Hematopoietic multipotent progenitor cell treated with erythropoietin and hydrocortisone succinate and interleukin-3 and kit ligand, for 8 days (in vitro differentiated cells): Measurements from ENCODE around the gene LNX1.

ENCODE experiments used
- DNase-seq: peaks from one replicate; pipeline ENCODE4 v3.0.0-alpha.2; 2015

LNX1 gene

DNA sequence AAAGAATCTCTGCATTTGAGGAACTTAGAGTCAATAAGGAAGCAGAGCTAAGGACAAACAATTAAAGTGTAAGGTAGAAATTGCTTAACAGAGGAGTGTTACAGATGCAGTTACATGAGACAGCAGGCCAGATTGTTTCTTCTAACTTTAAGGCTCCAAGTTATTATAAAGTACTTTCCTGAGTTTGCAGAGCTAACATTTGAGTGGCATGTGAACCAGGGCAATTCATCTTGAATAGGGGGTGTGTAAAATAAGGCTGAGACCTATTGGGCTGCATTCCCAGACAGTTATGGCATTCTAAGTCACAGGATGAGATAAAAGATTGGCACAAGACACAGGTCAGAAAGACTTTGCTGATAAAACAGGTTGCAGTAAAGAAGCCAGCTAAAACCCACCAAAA is 7.6 kb upstream of the LNX1 start:
- DNase-seq = no peak

DNA sequence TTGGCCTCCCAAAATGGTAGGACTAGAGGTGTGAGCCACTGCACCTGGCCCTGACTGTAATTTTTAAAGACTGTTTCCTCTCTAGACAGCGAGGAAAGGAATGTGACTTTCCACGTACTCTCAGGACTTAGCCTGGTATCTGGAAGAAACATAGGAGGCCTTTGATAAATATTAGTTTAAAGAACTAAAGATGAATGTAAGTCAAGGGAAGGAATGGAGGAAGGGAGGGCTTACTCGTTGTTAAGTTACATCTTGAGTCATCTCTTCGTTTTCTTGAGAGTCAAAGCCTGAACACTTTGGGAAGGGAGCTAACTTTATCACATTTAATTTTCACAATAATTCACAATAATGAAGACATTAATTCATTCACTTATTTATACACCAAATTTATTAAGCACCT is 7.2 kb upstream of the LNX1 start:
- no peak for DNase-seq

DNA sequence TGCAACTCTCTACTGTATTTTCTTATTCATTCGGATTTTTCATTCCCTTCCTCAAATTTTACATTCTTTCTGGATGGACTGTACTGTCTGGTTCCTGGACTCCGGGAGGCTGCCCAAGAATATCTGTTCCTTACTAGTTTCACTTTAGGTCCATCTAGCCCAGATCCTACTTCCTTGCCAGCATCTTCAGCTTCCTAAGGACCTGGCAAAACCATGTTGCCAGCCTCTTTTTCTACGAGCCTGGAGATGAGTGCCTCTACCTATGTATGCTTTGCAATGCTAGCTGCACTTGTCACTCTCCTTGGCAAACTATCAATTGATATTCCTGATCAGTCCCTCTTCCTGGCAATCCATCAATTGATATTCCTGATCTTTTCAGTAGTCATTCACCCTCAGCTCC is 5.6 kb upstream of the LNX1 start:
- DNase-seq = no peak

DNA sequence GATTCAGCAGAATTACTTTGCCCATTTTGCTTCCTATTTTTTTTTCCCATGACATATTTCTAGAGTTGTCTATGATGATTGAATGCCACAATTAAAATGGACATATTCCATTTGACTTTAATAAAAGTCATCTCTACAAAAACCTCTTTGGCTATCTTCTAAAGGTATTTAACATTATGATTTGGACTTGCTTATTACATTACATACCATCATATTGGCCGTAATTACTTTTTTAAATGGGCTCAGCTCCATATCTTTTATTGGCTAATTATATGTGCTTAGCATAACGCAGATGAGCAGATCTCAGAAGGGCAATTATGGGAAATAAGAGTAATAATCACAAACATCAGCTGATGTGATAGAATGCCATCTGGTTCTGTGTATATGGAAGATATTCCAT is 4.5 kb upstream of the LNX1 start:
- no peak for DNase-seq

DNA sequence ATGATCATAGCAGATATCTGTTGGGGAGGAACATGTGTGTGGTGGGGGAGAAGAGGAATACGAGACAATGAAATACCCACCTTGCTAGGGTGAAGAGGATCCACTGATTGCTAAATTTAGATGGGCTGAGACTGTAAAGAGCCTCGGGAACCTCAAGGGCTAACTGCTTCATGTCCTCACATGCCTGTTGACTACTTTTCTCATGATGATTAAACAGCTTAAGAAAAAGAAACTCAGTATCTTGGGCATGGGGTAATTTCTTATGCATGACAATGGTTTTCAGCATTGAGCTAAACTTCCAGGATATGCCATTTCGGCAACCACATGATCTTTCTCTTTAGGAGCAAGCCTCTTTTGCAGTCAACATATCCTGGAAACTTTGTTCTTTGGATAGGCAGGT is 3.9 kb upstream of the LNX1 start:
- no peak for DNase-seq

DNA sequence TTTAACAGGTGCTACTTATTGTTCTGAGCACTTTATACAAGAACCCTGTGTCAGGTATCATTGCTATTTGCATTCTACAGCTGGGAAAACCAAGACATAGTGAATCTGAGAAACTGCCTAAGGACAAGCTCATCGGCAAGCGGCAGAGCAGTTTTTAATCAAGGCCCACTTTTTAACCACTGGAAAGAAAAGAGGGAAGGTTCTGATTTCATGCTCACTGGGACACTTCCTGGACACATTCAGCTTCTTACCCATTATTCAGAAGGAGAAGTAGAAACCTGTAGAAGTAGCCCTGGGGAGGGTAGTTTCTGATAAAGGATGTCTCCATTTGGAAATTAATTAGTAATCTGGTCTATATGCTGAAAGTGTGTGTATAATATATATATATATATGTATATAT is 2.5 kb upstream of the LNX1 start:
- DNase-seq = no peak

DNA sequence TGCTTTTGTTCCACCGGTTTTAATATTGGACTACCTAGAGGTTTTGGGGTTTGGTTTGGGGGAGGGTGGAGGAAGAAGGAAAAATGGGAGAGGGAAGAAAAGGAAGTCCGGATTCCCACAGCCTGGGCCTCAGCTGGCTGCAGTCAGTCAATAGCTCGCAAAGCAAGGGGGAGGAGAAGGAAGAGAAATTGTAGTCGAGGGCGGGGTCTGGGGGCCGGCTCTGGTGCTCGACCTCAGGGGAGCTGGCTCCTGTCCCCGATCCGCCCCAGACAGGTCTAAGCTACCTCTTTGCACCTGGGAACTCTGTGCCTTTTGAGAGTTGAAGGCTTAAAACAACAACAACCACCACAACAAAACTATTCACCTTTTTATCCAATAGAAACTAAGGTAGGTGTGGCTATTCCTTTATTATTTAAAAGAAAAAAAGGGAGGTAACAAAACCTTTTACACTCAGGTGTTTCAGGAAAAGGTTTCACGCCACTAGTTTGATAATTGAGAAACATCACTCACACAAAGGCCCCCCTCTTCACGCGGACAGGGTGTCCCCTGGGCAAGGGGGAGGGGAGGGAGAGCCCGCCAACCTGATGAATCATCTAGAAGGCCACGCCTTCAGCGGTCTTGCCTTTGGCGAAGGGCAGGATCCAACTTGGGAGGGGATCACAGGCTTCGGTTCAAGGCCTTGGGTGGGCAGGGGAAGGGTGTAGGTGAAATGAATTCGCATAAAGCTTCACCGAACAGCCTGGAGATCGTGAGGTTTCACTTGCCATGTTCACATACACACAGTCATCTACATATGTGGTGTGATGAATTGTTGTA is 1.6 kb upstream of the LNX1 start:
- peak; percentile 9 for DNase-seq

DNA sequence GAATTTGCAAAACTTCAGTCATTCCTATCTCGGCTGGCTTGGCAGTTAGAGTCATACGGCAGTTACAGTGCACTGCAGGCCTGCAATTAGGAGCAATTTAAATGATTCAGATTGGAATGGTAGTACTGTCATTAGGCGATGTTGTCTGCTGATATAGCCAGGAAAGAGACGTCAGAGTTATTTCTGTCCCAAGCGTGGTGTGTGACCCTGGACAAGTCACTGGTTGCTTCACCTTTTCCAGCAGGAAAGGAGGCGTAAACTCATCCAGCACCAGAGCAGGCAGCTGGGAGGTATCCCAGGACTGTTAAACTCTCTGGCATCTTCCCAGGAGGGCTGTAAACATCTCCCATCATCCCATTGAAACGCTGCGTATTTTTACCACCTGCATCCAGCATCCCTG is 836 bp upstream of the LNX1 start:
- DNase-seq = no peak

DNA sequence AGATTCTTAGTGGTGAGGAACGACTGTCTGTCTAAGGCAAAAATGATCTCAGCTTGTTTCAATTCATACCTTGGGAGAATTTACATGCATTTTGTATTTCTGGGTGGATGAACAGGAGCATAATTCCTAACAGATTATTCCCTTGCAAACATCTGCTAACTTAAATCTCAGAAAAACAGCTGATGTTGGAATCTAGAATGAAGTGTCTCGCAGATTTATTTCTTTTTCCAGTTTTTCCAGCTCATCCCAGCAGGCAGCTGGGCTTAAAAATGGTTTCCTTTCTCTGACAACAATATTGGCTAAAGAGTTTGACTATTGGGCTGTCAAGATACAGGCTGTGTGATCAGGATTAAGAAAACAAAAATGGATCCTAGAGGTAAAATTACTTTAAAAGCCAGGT is 1.1 kb downstream of the LNX1 start:
- no peak for DNase-seq

DNA sequence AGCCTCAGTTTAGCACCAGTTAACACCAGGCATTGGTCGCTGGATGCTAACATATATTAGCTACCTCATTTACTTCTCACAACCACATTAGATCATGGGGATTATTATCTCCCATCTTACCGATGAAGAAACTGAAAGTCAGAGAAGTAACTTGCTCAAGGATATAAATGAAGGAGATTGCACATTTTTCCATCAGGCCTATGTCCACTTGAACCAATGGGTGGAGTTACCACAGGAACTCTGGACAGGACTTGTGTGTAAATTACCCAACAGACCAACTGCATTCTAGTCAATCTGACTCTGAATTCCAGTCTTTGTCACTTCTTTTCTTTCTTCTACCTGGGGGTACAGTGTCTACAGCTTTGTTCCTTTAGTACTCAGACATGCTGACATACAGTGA is 1.8 kb downstream of the LNX1 start:
- no peak for DNase-seq

DNA sequence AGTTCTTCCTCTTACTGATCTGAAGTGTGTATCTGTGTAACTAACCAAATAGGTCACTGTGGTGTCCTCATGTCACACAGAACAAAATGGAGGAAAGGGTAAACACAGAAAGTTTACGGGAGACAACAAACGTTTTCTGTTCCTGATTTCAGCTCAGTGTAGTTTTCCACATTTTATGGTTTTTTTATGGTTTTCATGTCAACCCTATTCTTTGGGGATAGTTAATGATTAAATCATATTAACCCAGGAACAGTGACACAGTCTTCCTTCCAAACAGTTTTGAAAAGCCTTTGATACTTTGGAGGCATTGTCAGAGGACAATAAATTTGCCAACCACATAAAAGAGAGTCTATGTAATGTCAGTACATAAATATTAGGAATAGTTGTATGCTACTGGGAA is 4.2 kb downstream of the LNX1 start:
- no peak for DNase-seq

DNA sequence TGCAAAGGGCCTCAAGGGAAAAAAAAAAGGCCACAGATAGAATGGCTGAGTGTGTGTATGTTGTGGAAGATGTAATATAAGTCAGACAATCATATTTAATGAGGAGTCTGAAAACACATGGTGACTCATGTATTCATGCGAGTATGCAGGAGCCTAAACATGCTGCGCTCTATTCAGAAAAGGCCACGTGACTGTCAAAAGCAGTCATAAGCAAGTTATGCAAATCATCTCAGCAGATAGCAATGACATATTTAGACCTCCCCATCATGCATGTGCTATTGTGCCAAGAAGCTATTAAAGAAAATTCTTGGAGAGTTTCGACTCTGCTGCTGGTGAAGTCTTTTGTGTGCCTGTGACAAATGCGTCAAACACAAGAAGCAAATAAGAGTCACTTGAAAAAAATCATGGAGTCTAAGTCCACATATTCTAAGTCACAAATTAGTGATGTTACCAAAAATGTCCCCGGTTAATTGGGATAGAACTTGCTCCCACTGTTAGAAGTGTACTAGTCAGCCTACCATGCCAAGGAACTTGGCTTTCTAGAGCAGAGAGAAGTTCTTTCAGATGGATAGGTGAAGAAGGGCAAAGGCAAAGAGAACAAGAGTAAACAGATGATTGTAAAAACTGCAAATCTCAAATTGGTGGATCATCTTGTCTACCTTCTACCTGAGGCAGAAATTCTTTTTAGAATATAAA is 5.0 kb downstream of the LNX1 start:
- no peak for DNase-seq

DNA sequence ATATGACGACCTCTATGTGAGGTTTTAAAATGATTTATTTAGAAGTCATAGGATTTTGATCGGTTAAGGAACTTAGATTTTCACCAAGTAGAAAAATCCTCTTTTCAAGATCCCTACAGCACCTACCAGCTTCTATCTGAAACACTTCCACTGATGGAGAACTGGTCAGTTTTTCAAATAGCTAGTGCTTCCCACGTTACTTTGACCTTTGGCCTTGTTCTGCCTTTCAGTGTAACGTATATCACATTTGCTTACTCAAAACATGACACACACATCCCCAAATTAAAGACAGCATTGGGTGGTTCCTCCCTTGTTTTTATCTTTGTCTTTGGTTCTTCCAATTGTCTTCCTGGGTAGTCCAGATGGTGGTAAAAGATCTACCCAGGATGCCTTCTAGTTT is 6.6 kb downstream of the LNX1 start:
- DNase-seq = no peak

DNA sequence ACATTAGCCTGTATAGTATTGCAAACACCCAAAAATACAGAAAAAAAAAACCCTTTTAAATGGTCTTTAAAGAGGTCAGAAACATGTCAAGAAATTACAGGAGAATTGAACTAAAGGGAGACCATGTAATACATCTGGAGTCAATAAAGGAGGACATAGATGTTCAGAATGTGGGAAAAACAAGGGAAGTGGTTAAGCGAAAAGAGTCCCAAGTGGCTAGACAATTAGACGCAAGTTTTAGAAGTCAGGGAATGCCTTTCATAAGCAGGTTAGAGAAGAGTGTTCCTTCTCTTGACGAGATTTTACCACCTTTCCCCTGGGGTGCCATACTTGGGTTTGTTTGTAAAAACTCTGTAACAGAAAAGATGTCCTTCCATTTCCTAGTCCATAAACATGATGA is 7.8 kb downstream of the LNX1 start:
- no peak for DNase-seq

DNA sequence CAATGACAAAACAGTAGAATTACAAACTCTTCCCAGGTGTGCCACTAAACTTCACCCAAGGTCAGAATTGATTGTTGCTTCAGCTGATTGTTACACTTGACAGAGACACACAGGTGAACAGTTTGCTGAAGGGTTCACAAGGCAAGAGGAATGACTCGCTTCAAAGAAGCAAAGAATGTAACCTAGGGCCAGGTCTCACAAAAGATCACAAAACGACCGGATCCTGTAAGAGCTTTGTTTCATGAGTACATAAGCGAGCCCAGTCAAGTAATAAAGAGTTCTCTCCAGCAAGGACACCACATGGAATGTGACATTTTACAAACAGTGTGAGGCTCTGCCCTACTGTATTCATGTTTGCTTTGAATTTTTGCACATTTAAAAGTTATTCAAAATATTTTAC is 9.1 kb downstream of the LNX1 start:
- no peak for DNase-seq

DNA sequence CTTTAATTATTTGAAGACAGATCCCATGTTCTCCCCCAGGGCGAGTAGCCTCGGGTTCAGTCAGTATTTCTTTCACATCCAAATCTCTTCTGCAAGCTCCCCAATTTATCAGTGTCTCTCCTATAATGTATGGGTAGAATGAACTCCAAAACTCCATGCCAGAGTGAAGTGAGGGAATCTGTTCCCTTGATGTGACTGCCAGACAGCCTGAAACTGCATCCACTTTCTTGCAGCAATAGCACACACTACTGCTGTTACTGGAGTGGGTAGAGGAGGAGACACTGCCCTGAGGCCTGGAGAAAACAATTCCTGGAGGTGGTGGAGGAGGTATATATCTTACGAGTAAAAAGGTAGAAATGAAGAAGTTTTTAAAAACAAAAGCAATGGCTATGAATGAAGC is 11.0 kb downstream of the LNX1 start:
- DNase-seq = no peak

DNA sequence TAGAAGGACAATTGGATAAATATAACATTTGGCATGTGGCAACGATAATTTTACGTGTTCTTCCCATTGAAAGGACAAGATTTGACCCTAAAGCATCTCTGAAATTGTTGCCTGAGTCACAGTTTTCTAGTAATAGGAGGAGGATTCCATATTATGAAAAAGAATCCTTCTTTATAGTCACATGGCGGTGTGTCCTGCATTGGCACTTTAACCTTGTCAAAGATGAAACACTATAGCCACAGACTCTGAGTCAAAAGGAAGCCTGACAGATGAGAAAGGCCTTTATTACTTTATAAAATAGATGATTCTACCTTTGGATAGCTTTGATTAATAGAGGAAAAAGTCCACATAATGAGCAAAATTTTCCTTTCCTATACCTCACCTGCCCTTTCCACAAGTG is 11.5 kb downstream of the LNX1 start:
- DNase-seq = no peak

DNA sequence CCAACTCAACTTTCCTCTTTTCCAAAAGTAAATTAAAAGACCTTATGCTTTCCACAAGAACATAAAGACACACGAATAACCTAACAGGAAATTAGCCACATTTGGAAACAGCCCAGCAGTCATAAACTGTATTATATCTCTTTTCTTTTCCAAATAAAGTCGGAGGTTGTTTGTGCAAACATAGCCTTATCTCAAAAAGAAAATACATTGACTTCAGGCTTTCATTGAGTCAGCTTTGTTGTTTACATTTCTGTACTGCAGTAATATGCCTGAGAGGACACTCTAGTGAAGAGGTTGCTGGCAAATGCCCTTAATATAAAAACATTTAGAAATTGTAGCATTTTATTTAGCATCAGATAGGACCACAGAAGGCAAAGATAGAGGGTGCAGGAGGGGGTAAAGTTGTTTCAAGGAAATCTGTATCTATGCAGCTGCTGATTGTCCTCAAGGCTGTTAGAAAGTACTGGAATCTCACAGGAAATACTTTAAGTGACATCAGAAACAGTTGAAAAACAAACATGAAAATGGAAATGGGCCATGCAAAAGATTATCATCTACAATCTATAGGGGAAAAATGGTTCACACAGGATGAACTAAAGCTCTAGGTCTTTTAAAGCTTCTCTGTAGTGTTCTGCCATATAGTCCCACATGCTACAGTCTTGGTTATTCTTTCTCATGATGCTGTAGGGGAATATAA is 14.5 kb downstream of the LNX1 start:
- DNase-seq = no peak

DNA sequence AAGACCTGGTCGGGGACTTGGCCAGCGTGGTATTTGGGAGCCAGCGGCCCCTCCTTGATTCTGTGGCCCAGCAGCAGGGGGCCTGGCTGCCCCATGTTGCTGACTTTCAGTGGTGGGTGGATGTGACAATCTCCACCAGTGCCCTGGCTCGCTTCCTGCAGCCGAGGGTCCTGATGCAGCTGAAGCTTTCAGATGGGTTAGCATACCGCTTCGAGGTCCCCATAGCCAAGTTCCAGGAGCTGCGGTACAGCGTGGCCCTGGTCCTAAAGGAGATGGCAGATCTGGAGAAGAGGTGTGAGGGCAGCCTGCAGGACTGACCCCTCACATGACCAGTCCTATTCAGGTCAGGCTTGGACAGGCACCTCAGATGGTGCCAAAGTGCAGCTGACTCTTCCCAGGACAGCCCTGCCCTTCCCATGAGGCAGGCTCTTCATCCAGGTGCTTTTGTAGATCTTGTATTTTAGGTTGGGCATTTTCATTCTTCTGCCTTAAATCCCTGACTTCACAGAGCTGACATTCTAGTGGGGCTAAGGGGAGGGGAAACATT is 15.1 kb downstream of the LNX1 start:
- DNase-seq = no peak

DNA sequence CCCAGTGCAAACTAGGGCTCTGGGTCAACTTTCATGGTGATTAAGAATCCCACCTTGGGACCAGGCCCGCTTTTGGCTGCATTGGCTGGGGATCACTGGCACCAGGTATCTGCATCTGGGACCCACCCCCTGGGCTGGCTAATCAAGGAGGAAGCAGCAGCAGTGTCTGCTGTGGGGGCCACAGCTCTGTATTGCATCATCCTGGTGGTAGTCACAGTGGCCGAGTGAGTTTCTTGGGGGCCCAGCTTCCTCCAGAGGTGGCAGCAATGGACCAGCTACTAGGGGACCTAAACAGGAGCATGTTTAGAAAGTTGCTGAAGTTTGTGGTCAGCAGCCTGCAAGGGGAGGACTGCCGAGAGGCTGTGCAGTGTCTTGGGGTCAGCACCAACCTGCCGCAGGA is 15.7 kb downstream of the LNX1 start:
- DNase-seq = no peak

DNA sequence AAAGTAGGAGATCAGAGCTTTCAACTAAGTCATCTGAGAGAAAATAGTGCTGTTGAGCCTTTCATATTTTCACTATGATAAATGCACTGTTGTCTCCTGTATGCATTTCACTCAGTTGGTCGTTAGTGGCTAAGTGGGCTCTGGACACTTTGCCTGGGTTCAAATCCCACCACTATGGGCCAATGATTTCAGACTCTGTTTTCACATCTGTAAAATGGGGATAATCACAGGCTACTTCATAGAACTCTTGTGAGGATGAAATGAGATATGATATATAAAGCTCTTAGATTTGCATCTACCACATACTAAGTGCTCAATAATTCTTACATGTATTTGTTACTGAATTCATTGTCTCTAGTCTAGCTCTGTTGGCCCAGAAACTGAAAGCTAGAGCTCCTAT is 16.8 kb downstream of the LNX1 start:
- DNase-seq = no peak

DNA sequence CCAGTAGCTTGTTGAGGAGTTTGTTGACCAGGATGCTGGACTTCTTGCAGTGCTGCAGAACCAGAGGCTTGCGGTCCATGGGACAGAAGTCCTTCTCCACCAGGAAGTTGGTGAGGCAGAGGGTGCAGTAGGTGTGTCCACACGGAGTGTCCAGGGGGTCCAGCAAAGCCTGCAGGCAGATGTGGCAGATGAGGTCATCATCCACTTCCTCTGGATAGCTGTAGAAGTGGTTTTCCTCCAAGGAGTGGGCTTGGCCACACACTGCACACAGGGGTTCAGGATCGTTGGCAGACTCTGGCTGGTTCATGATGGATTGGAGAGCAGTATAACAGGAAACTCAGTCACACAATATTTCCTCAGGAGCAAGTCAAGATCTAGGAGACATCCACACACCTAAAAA is 17.6 kb downstream of the LNX1 start:
- DNase-seq = no peak

DNA sequence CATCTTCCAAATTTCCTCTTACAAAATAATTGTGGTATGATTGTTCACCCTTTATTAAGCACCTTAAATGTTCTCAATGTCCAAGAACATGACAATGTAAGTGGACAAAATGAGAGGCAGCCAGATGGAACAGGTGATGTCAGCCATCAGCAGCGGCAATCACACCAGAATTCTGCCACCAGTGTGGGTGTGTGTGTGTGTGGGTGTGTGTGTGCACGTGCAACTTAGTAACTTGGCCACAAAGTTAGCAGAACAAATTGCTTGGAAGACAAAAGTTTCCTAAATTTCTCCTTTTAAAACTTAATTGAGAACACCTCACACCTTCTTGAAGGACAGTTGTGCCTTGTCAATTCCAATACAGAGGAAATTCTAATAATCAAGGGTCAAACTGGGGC is 18.7 kb downstream of the LNX1 start:
- DNase-seq = no peak
